ENCODE data around the gene PHOX2B. TPM values are rescaled to one million over a fixed set of nuclear protein-coding genes. Genes with fewer than 3 reads are reported as not detected.

PHOX2B gene
- total and polyA plus RNA-seq, 2 of the 8 experiments (the other 6 are each of a cell fraction or from before 2014, with no cell fraction given): not detected

- TF ChIP-seq SIN3A (conservative IDR thresholded peaks at IDR 0.05 in 1 of 2, IDR thresholded peaks at IDR 0.05 in 1 of 2; ENCODE audit: low read depth in 1 of 2, low read length in 2 of 2) (no peak), CTCF (IDR thresholded peaks at IDR 0.05; ENCODE audit: control extremely low read depth in 1 of 3, insufficient read depth in 1 of 3, low read depth in 1 of 3, low read length in 3 of 3) (no peak)
Observed at GRCh38 chr4:41723286-41723685, 25.2 kb downstream of the PHOX2B start (continued).
